ENCODE measurements around the gene TEDC1. TPM values are rescaled to one million over a fixed set of nuclear protein-coding genes. Genes with fewer than 3 reads are reported as not detected.

The TEDC1 gene
- total RNA-seq, 5 donors from 2014 or later (not counting 1 experiment from before 2014, with no cell fraction given), result 32.8 to 186 (median 37.5) TPM

DNA sequence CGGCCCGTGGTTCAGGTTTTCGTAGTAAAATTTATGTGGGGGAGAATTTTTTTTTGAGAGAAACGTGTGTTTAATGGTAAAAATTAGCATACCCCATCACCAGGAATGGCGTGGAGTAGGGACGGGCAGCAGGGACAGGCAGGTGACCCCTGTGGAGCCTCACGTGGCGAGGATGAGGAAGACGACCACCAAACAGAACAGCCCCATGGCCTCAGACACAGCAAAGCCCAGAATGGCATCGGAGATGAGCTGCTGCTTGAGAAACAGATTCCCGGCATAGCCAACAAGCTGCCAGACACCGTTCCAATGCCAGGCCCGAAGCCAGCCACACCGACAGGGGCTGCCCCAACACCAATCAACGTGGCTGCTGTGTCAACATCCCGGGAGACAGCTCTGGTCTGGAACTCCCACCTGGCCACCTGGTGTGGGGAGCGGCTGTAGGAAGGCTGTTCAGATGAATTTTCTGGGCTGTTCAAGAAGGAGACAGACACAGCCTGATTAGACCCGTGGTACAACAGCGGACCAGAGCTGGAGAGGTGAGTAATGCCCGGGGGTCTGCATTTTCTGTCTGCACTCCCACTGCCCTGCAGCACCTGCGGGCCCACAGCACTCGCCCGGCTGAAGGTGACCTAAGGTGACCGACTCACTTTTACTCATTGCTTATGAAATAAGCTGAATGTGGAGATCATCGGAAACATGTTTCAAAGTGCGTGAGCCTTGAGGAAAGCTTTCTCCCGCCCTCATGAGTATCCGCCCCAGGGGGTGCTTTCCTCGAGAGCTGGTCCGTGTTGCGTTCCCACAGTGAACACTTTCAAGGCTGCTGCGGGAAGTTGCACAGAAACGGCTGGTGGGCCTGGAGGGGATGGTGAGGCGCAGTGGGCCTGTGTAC is 45.9 kb downstream of the TEDC1 start:
- H3K36me3 Mint-ChIP-seq, result no peaks in the 10 kb centered on the region
- DNase-seq (no peak), ATAC-seq (replicated peaks in 1 of 4) (no peak)
- H3K4me1 ChIP-seq (ENCODE audit: control insufficient read depth in 1 of 2, extremely low read depth in 1 of 2, insufficient read depth in 2 of 2, low read length in 2 of 2), result peaks cover 0 to 8% of the 10 kb centered on the region in 2 experiments
- H3K4me1 Mint-ChIP-seq, result peaks cover 0 to 18% (median 3%) of the 10 kb centered on the region in 3 donors
- WGBS (ENCODE audit: insufficient coverage), result 84% methylated on average over 22 of the region's 34 CpGs
- no peak overlapping the region for H3K4me3 Mint-ChIP-seq
- H3K27me3 ChIP-seq (replicated peaks in 1 of 2; ENCODE audit: control insufficient read depth in 2 of 2, extremely low read depth in 1 of 2, insufficient read depth in 2 of 2, low read length in 1 of 2), result peaks cover 0 to 64% of the 10 kb centered on the region in 2 experiments
- H3K9me3 ChIP-seq, result no peaks in the 10 kb centered on the region
- H3K27me3 Mint-ChIP-seq, result peaks cover 10 to 16% of the 10 kb centered on the region in 2 donors
- no peak overlapping the region for H3K27ac Mint-ChIP-seq
- POLR2A ChIA-PET, result no interaction called here
- no peak overlapping the region for H3K4me3 ChIP-seq (ENCODE audit: control insufficient read depth in 1 of 2, extremely low read depth in 1 of 2, low read length in 1 of 2)
- H3K36me3 ChIP-seq (ENCODE audit: control insufficient read depth in 2 of 2, extremely low read depth in 1 of 2, insufficient read depth in 1 of 2, low read length in 1 of 2), result no peaks in the 10 kb centered on the region
- no peaks in the 10 kb centered on the region for H3K9me3 Mint-ChIP-seq
- CTCF ChIA-PET, result interaction anchor here (0.6 to 1.6 kb wide), 3 partner anchors 8 to 194 kb away, joined by 3 to 5 read pairs (median 3); no protein-coding TSS in a partner anchor
- H3K27ac ChIP-seq (ENCODE audit: low read length), result no peak overlapping the region

DNA sequence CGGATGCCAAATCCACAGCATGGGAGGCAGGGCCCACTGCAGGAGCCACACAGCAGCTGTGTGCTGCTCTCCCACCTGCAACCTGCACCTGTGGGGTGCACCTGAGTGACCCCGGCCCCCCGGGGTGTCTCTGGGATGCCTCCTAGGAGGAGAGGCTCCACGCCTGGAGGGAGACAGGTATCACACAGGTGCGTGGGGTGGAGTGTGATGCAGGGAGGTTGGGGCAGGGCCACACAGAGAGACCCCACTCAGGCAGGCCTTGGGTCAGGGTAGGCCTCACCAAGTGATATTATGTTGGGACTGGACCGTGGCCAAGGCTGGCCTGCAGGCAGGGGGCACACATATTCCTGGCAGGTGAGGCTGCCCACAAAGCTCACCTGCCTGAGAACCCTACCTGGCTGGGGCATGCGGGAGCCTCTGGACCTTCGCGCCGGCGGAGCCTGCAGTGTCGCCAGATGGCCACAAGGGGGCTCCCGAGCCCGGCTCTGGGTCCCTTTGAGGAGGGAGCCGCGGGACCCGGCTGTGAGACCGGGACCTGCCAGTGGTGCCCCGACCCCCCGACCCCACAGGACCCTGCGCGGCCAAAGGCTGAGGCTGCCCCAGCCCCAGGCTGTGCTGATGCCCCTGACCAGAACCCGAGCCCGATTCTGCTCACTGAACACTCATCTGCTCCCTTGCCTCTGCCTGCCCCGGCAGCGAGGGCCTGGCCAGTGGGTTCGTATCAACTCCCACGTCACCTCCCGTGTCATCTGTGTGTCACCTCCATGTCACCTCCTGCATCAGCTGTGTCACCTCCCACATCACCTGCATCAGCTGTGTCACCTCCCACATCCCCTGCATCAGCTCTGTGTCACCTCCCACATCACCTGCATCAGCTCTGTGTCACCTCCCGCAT is 46.8 kb downstream of the TEDC1 start:
- Histone ChIP-seq H3K4me3 (ENCODE audit: control insufficient read depth in 1 of 2, extremely low read depth in 1 of 2, low read length in 1 of 2) (no peak overlapping the region), H3K27ac (ENCODE audit: low read length) (no peak overlapping the region), H3K9me3 (no peaks in the 10 kb centered on the region), H3K4me1 (ENCODE audit: control insufficient read depth in 1 of 2, extremely low read depth in 1 of 2, insufficient read depth in 2 of 2, low read length in 2 of 2) (peaks cover 0 to 8% of the 10 kb centered on the region in 2 experiments), H3K36me3 (ENCODE audit: control insufficient read depth in 2 of 2, extremely low read depth in 1 of 2, insufficient read depth in 1 of 2, low read length in 1 of 2) (no peaks in the 10 kb centered on the region), H3K27me3 (replicated peaks in 1 of 2; ENCODE audit: control insufficient read depth in 2 of 2, extremely low read depth in 1 of 2, insufficient read depth in 2 of 2, low read length in 1 of 2) (peaks cover 0 to 59% of the 10 kb centered on the region in 2 experiments)
- Mint-ChIP-seq H3K27ac (no peak overlapping the region), H3K4me3 (no peak overlapping the region), H3K36me3 (no peaks in the 10 kb centered on the region), H3K27me3 (peaks cover 10 to 16% of the 10 kb centered on the region in 2 donors), H3K9me3 (peaks cover 0 to 4% (median 1%) of the 10 kb centered on the region in 3 donors), H3K4me1 (peaks cover 0 to 10% (median 3%) of the 10 kb centered on the region in 3 donors)
- WGBS (ENCODE audit: insufficient coverage), result 22% methylated on average over 30 of the region's 30 CpGs
- ATAC-seq (replicated peaks in 1 of 4) (peak; percentile 80 to 85 (median 81)), DNase-seq (peak in 34 of 35 experiments; percentile 19 to 78 (median 61))
- CTCF ChIA-PET, result interaction anchor here (0.6 to 1.6 kb wide), 4 partner anchors 9 to 1082 kb away, joined by 3 to 5 read pairs (median 3); no protein-coding TSS in a partner anchor
- POLR2A ChIA-PET, result no interaction called here

DNA sequence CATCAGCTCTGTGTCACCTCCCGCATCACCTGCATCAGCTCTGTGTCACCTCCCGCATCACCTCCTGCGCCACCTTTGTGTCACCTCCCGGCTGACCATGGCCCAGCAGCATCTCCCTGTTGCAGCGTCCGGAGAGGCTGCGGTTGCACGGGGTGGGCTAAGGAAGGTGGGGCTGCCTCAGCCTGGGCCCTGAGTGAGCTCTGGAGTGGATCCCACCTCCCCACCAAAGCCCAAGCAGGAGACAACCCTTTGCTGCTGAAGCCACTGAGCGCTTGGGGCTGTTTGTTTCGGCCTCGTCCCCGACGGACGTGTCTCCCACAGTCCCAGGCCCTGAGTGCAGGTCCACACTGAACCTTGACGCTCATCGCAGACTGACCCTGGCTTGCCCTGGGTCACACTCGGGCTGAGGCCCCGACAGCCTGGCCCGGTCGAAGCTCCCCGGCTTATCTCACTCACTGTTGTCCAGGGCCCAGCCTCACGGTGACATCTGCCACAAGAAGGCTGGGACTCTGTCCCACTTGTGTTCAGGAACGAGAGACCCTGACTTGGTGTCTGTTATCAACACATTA is 47.5 kb downstream of the TEDC1 start:
- WGBS (ENCODE audit: insufficient coverage), result 87% methylated on average over 19 of the region's 23 CpGs
- DNase-seq (no peak), ATAC-seq (replicated peaks in 1 of 4) (no peak)
- Mint-ChIP-seq H3K27ac (no peak overlapping the region), H3K9me3 (peaks cover 0 to 6% (median 1%) of the 10 kb centered on the region in 3 donors), H3K4me1 (peaks cover 0 to 7% (median 3%) of the 10 kb centered on the region in 3 donors), H3K4me3 (no peak overlapping the region), H3K36me3 (no peaks in the 10 kb centered on the region), H3K27me3 (peaks cover 10 to 16% of the 10 kb centered on the region in 2 donors)
- ChIA-PET POLR2A (no interaction called here), CTCF (interaction anchor here (0.6 to 1.6 kb wide), 3 partner anchors 10 to 1083 kb away, joined by 3 to 5 read pairs (median 3); no protein-coding TSS in a partner anchor)
- peaks cover 0 to 54% of the 10 kb centered on the region in 2 experiments for H3K27me3 ChIP-seq (replicated peaks in 1 of 2; ENCODE audit: control insufficient read depth in 2 of 2, extremely low read depth in 1 of 2, insufficient read depth in 2 of 2, low read length in 1 of 2)
- no peaks in the 10 kb centered on the region for H3K9me3 ChIP-seq
- peaks cover 0 to 8% of the 10 kb centered on the region in 2 experiments for H3K4me1 ChIP-seq (ENCODE audit: control insufficient read depth in 1 of 2, extremely low read depth in 1 of 2, insufficient read depth in 2 of 2, low read length in 2 of 2)
- H3K27ac ChIP-seq (ENCODE audit: low read length), result no peak overlapping the region
- H3K36me3 ChIP-seq (ENCODE audit: control insufficient read depth in 2 of 2, extremely low read depth in 1 of 2, insufficient read depth in 1 of 2, low read length in 1 of 2), result no peaks in the 10 kb centered on the region
- H3K4me3 ChIP-seq (ENCODE audit: control insufficient read depth in 1 of 2, extremely low read depth in 1 of 2, low read length in 1 of 2), result no peak overlapping the region

DNA sequence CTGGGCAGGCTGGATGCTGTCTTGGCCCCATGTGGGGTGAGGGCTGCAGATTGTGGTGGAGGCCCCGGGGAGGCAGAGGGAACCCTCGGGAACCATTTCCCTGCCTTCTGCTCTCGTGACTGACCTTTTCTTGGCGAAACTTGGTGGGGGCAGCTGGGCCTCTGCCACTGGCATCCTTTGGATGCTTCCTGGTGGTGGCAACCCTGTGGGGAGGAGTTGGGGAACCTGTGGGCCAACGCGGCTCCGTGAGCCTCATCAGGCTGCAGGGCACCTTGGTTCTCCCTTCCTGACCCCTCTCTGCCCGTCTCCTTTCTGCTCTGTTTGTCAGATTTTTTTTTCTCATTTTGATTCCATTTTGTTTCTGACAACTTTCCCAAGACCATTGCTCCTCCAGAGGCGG is 49.8 kb downstream of the TEDC1 start:
- POLR2A ChIA-PET, result no interaction called here
- Histone ChIP-seq H3K9me3 (no peaks in the 10 kb centered on the region), H3K4me1 (ENCODE audit: control insufficient read depth in 1 of 2, extremely low read depth in 1 of 2, insufficient read depth in 2 of 2, low read length in 2 of 2) (peaks cover 0 to 8% of the 10 kb centered on the region in 2 experiments), H3K4me3 (ENCODE audit: control insufficient read depth in 1 of 2, extremely low read depth in 1 of 2, low read length in 1 of 2) (no peak overlapping the region), H3K36me3 (ENCODE audit: control insufficient read depth in 2 of 2, extremely low read depth in 1 of 2, insufficient read depth in 1 of 2, low read length in 1 of 2) (no peaks in the 10 kb centered on the region), H3K27ac (ENCODE audit: low read length) (no peak overlapping the region), H3K27me3 (replicated peaks in 1 of 2; ENCODE audit: control insufficient read depth in 2 of 2, extremely low read depth in 1 of 2, insufficient read depth in 2 of 2, low read length in 1 of 2) (peaks cover 0 to 56% of the 10 kb centered on the region in 2 experiments)
- no peaks in the 10 kb centered on the region for H3K36me3 Mint-ChIP-seq
- no peak for DNase-seq
- no peak for ATAC-seq (replicated peaks in 1 of 4)
- 69% methylated on average over 4 of the region's 9 CpGs for WGBS (ENCODE audit: insufficient coverage)
- H3K4me1 Mint-ChIP-seq, result peaks cover 0 to 7% (median 3%) of the 10 kb centered on the region in 3 donors
- H3K9me3 Mint-ChIP-seq, result peaks cover 0 to 6% (median 1%) of the 10 kb centered on the region in 3 donors
- CTCF ChIA-PET, result no interaction called here
- H3K4me3 Mint-ChIP-seq, result no peak overlapping the region
- peaks cover 10 to 16% of the 10 kb centered on the region in 2 donors for H3K27me3 Mint-ChIP-seq
- no peak overlapping the region for H3K27ac Mint-ChIP-seq

DNA sequence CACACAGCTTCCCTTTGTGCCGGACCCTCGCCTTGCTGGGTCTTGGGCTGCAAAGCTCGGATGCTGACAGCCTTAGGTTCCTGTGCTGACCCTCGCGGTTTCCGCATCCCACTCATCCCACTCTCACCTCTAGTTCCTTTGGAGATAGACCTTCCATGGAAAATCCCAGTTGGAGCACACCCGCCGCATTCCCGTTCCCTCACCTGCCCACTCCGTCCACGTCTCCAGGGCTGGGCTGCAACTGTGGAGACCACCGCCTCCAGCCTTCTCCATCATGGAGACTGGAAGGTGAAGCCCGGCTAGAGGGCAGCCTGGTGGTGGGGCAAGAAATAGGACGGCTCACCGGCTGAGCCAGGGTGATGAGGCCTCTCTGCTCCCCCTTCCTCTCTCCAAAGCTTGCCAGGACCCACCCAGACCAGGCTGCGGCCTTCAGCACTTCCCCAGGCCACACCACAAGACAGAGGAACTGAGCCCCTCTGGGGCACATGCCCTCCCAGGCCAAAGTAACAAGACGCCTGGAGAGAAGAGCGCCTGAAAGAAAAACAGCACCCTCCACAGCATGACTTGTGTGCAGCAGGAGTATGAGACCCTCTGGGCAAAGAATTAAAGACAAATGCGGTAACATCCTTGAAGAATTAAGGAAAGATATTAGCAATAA is 50.3 kb downstream of the TEDC1 start:
- ATAC-seq (replicated peaks in 1 of 4) (no peak), DNase-seq (no peak)
- peaks cover 0 to 8% of the 10 kb centered on the region in 2 experiments for H3K4me1 ChIP-seq (ENCODE audit: control insufficient read depth in 1 of 2, extremely low read depth in 1 of 2, insufficient read depth in 2 of 2, low read length in 2 of 2)
- Mint-ChIP-seq H3K27ac (no peak overlapping the region), H3K4me3 (no peak overlapping the region), H3K27me3 (peaks cover 10 to 16% of the 10 kb centered on the region in 2 donors), H3K36me3 (no peaks in the 10 kb centered on the region), H3K9me3 (peaks cover 0 to 6% (median 1%) of the 10 kb centered on the region in 3 donors), H3K4me1 (peaks cover 0 to 7% (median 3%) of the 10 kb centered on the region in 3 donors)
- 85% methylated on average over 12 of the region's 19 CpGs for WGBS (ENCODE audit: insufficient coverage)
- ChIA-PET CTCF (no interaction called here), POLR2A (no interaction called here)
- no peak overlapping the region for H3K27ac ChIP-seq (ENCODE audit: low read length)
- no peaks in the 10 kb centered on the region for H3K9me3 ChIP-seq
- no peaks in the 10 kb centered on the region for H3K36me3 ChIP-seq (ENCODE audit: control insufficient read depth in 2 of 2, extremely low read depth in 1 of 2, insufficient read depth in 1 of 2, low read length in 1 of 2)
- peaks cover 0 to 53% of the 10 kb centered on the region in 2 experiments for H3K27me3 ChIP-seq (replicated peaks in 1 of 2; ENCODE audit: control insufficient read depth in 2 of 2, extremely low read depth in 1 of 2, insufficient read depth in 2 of 2, low read length in 1 of 2)
- H3K4me3 ChIP-seq (ENCODE audit: control insufficient read depth in 1 of 2, extremely low read depth in 1 of 2, low read length in 1 of 2), result no peak overlapping the region
